Left cardiac atrium (tissue), 4 donors: ENCODE results near the gene STIL. TPM values are rescaled to one million over a fixed set of nuclear protein-coding genes. Genes with fewer than 3 reads are reported as not detected.
"Not testable (repeated sequence)": the region's sequence is repeated elsewhere in the genome, so short reads cannot be mapped to it uniquely, and the experiment has no call there.

Experiments used
- ATAC-seq, 2 donors: fragments of 200-7000 bp; cut with Tn5 transposase; one replicate each; pipeline ENCODE4 v1.9.1; 2020; ENCODE audit warnings: mild to moderate bottlenecking in 2 of 2, moderate library complexity in 2 of 2
- DNase-seq: peaks from one replicate; pipeline ENCODE4 v3.0.0-alpha.2; 2020
- intact Hi-C, 2 donors: fragments of 100-400 bp; cut with DNase I; formaldehyde crosslinking; loops; one replicate each; pipeline versions ENCODE4 v1.14.1 to v1.15.1; 2022 to 2023
- long read RNA-seq: library from polyadenylated mRNA; unstranded; transcript quantifications from one replicate; pipeline ENCODE4 v2.0.0, GENCODE V29; 2021
- total RNA-seq, 2 donors: library from RNA; stranded (reverse); fragmentation: NEBNext Ultra II Directional; extraction: Animal tissue kit (Norgen Biotek cat#: 25700); gene quantifications; one replicate each; pipeline ENCODE4 v1.2.1, GENCODE V29; 2021
- donor health status: DM: no; HTN: yes; CAD: no.
- donor health status: DM: no; HTN: yes; CAD: no; lungs with severe emphysema.
- donor health status: DM: yes; HTN: yes; CAD: no.
- donor health status: Dilated cardiomyopathy.

The STIL gene
- total RNA-seq, result 1 to 10 TPM in 1 of 2 donors, under 1 TPM in 1; 0.81 to 1.4 TPM
- long read RNA-seq, result 0 reads

GRCh38 chr1:47313915-47314664 lies at the start of gene STIL:
Gene STIL (minus strand): TSS chr1:47314147. CDS start chr1:47310319, 3,828 bp downstream.
- DNase-seq (peak; percentile 99), ATAC-seq (peak; percentile 100)
- intact Hi-C loops, result no loop called here

DNA sequence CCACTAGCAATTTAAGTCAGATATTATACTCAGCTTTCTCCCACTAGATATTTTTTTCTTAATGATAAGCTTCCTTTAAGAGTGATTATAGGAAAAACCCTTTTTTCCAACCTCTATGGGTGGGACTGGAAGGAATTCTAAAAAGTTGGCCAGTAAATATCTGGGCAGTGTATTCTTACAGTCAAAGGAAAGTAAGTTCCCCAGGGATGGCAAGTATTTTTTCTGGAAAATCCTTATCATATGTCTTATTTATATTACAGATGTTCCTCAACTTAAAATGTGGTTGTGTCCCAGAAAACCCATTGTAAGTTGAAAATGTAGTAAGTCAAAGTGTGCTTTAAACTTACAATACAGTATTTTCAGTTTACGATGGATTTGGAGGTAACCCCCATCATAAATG lies 48.9 kb upstream of the STIL start:
- intact Hi-C loops, result no loop called here
- ATAC-seq (no peak), DNase-seq (no peak)

GRCh38 chr1:47361380-47361779 lies 47.4 kb upstream of the STIL start:
- intact Hi-C loops, result no loop called here
- DNase-seq (no peak), ATAC-seq (no peak)

DNA sequence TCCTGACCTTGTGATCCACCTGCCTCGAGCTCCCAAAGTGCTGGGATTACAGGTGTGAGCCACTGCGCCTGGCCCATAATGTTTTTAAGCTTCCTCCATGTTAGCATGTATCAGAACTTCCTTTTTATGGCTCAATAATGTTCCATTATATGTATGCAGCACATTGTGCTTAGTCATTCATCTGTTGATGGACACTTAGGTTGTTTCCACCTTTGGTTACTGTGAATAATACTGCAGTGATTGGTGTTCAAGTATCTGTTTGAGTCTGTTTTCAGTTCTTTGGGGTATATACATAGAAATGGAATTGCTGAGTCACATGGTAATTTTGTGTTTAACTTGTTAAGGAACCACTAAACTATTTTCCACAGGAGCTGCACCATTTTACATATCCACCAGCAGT lies 37.4 kb upstream of the STIL start:
- ATAC-seq, result no peak

DNA sequence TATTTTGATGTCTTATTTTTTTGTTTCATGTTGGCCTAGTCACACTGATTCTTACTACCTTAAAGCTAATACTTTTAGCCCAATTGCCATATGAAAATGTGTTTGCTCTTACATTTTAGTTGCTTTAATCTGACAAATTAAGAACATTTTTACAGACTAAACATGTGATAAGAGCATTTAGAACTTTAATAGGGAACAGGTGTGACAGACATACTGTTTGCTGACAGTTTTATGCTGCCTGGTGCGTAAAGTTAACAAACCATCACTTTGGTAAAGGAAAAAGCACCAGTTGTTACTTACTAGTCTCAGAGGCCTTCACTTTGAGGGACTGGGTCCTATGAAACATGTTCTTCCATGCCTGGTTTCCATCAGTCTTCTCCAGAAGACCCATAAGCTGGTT lies 34.3 kb upstream of the STIL start:
- ATAC-seq (no peak), DNase-seq (no peak)
- intact Hi-C loops, result no loop called here

More for the DNA sequence above, 37.4 kb upstream of the STIL start:
- intact Hi-C loops, result no loop called here
- no peak for DNase-seq

DNA sequence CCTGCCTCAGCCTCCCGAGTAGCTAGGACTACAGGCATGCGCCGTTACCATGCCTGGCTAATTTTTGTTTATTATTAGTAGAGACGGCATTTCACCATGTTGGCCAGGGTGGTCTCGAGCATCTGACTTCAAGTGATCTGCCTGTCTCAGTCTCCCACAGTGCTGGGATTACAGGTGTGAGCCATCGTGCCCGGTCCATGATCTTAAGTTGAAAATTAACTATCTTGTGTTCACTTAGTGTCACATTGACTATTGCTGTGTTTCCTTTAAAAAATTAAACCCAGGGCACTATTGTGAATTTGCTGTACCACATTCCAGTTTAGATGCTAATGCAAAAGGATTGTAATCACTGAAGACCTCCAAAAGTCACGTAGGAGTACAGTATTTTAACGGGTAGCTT lies 33.8 kb upstream of the STIL start:
- DNase-seq (no peak), ATAC-seq (no peak)
- intact Hi-C loops, result no loop called here

DNA sequence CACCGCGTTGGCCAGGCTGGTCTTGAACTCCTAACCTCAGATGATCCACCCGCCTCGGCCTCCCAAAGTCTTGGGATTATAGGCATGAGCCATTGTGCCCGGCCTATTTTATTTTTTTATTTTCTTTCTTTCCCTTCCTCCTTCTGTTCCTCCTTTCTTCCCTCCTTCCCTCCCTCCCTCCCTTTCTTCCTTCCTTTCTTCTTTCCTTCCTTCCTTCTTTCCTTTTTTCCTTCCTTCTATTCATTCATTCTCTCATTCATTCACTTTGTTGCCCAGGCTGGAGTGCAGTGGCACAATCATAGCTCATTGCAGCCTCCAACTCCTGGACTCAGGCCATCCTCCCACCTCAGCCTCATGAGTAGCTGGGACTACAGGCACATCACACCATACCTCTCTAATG lies 33.0 kb upstream of the STIL start:
- DNase-seq, intact Hi-C loops: not testable (repeated sequence)

DNA sequence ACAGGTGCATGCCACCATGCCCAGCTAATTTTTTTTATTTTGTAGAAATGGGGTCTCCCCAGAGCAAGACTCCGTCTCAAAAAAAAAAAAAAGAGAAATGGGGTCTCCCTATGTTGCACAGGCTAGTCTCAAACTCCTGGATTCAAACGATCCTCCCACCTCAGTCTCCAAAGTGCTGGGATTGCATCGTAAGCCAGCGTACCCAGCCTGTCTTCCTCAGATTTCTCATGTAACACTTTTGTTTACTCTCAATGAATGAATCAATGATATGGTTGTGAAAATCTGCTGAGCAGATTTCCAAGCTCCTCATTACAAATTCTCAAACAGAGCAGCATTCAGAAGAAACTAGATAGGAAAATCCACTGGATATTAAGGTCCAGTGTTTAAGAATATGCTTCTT lies 26.3 kb upstream of the STIL start:
- no peak for DNase-seq
- no peak for ATAC-seq
- intact Hi-C loops, result no loop called here

More for the DNA sequence above, 33.0 kb upstream of the STIL start:
- ATAC-seq, result not testable (repeated sequence)

- DNase-seq, result no peak
- intact Hi-C loops, result no loop called here
Observed at GRCh38 chr1:47338249-47339077, 24.5 kb upstream of the STIL start.

GRCh38 chr1:47337350-47337749 lies 23.4 kb upstream of the STIL start:
- no peak for DNase-seq
- intact Hi-C loops, result no loop called here
- ATAC-seq, result no peak

More at GRCh38 chr1:47338249-47339077, 24.5 kb upstream of the STIL start:
- no peak for ATAC-seq

DNA sequence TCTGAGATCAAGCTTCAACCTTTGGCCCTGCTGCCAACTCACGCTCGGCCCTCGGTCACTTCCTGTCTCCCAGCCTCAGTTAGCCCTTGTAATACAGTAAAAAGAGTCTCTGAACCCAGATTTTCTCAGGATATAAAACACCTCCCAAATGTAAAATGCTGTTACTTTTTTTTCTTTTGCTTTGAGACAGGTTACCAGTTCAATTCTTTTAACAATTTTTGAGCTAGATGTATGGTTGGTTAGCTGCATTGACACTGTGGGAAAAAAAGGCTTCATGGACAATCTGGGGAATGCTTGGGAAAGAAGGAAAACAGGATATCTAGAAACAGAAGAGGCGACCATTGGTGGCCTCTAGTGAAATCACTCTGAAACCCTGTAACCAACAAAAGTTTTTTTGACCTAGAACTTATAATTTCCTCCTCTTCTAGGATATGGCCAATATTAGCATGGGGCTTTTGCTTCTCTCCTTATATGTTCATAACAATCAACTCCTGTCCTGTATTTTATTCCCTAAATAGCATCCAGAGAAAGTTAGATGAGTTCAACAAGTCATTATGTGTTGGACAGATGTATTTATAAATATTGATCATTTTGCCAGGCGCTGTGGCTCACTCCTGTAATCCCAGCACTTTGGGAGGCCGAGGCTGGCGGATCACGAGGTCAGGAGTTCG lies 21.0 kb upstream of the STIL start:
- DNase-seq, result no peak
- intact Hi-C loops, result no loop called here

DNA sequence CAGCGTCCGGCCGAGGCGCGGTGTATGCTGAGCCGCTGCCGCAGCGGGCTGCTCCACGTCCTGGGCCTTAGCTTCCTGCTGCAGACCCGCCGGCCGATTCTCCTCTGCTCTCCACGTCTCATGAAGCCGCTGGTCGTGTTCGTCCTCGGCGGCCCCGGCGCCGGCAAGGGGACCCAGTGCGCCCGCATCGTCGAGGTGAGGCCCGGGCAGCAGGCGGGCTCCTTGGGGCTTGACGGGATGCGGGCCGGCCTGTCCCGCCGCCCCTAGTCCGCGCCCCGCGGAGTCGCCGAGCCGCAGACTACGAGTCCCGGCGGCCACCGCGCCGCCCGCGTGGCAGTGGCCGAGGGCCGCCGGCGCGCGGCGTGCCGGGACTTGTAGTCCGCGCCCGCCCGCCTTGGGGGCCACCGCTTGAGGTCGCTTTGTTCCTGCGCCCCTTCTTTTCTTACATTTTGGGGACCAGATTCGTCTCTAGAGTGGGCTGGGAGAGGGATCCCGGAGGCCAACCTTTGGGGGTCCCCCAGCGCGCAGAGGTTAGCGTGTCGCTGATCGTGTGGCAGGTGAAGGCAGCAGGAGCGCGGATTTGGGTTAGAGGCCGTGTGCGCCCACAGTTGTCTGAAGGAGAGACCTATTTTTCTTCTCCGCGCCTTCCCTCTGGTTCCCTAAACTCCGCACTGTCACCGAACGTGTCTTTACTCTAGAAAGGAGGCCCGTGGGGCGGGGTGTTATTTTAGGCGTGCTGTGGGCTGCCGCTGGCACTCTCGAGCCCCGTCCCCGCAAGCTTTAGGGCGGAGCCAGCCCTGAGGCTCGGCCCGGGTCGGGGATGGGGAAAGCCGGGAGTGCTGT lies 20.2 kb upstream of the STIL start:
- DNase-seq, result peak; percentile 89
- intact Hi-C loops, result no loop called here
- ATAC-seq, result peak; percentile 95 to 97

More for the DNA sequence above, 21.0 kb upstream of the STIL start:
- no peak for ATAC-seq

DNA sequence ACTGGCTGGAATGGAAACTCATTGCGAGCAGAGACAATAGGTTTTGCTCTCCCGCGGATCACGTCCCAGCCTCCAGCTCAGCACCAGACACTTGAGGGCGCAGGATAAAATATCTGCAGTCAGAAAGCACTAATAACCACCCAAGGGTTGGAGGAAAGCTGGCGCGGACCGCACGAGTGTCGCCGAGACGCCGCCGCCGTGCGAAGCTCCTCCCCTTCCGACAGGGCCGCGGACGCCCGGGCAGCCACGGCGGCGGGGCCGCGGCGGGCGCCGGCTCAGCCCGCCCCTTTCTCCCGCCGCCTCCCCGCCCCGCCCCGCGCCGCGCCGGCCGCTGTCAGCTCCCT lies 19.6 kb upstream of the STIL start, which contains the start of gene CMPK1:
TSS of gene CMPK1 (plus strand) at position 213 of the 344 bp plus-strand sequence. CDS start 156 bp downstream, outside the sequence.
- DNase-seq, result peak; percentile 92
- peak; percentile 88 to 90 for ATAC-seq
- intact Hi-C loops, result no loop called here

DNA sequence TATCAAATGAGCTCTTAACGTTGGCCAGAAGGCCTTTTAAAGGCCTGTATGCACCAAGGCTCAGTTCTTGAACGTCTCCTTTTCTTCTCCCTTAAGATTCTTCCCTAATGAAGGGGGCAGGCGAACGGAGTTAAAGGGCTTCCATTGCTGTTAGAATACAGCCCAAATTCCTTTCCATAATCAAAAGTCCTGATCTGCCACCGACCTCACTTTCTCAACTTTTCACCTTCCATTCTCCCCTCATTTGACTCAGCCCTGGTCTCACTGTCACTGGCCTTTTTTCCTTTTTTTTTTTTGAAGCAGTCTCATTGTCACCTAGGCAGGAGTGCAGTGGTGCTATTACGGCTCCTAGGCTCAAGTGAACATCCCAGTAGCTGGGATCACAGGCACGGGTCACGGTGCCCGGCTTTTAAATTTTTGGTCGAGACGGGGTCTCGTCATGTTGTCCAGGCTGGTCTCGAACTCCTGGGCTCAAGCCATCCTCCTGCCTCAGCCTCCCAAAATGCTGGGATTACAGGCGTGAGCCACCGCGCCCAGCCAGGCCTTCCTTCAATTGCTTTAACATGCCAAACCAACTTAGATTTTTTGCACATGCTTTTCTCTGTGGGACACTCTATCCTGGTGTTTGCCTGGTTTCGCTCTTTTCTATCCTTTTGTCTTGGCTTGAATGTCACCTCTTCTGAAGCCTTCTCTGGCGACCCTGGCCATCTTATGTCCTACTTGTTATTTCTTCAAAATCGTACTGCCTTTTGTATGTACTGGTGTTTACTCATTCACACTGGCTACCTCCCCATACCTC lies 19.0 kb upstream of the STIL start:
- ATAC-seq (no peak), DNase-seq (no peak)
- intact Hi-C loops, result no loop called here

DNA sequence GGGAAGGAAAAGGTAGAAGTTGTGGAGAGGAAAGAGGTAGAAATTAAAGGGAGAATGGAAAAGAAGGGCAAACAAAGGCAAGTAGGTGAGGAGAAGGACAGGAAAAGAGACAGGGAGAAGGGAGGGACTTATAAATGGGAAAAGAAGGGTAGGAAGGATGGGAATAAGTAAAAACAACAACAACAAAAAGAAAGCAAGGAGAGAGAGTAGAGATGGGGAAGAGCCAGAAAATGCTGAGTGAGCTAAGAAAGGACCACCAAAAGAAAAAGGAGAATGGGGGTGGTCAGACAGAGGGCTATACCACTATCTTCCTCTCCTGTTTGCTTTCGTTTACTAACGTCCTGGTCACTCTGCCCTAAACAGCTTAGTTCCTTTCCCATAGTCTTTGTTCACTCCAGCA lies 17.9 kb upstream of the STIL start:
- intact Hi-C loops, result no loop called here
- ATAC-seq (no peak), DNase-seq (no peak)

DNA sequence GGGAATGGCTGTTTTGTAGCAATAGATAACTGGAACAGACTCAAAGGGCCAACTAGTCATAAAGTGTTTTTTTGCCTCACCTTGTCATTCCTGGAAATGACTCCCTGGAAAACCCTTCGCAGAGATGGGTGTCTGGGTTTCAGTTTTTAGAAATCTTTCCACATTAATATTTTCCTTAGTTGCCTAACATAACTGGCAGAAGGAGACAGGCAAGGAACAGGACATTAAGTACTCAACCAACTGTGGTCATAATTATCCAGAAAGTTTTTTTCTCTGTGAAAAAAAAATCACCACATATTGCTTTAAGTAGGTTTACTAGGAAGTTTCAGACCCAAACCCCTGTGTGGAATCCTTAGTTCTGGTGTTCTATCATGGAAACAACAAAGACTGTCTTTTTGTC lies 16.3 kb upstream of the STIL start:
- DNase-seq, result no peak
- no peak for ATAC-seq
- intact Hi-C loops, result no loop called here

- ATAC-seq (no peak), DNase-seq (no peak)
- intact Hi-C loops, result no loop called here
Observed at GRCh38 chr1:47328992-47329391, 15.0 kb upstream of the STIL start.

DNA sequence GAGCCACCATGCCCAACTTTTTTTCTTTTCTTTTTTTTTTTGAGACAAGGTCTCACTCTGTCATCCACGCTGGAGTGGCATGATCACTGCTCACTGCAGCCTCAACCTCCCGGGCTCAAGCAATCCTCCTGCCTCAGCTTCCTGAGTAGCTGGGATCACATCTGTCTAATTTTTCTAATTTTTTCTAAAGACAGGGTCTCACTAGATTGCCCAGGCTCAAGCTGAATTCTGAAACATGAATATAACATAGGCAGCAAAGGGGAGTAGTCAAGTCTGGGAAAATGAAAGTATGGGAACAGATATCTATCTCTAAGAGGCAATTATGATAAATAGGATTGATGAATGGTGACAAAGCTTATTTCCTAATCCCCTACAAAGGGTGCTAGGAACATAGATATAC lies 12.3 kb upstream of the STIL start:
- DNase-seq (no peak), ATAC-seq (no peak)
- intact Hi-C loops, result no loop called here
